Uterus (tissue), 2 donors: ENCODE measurements around the gene PRKN.

Source experiments
- CTCF ChIP-seq, 4 experiments: fragments of 200-600 bp in 2 of 4; fragments of 450-650 bp in 2 of 4; sonication (generic) in 2 of 4; IDR thresholded peaks; one replicate each; pipeline ENCODE4 v1.5.1; 2016 to 2019; ENCODE audit warnings: antibody characterized with exemption in 4 of 4, mild to moderate bottlenecking in 2 of 4, moderate library complexity in 1 of 4
- POLR2A ChIP-seq, 2 donors: fragments of 450-650 bp; IDR thresholded peaks; one replicate each; pipeline ENCODE4 v1.6.1; 2016; ENCODE audit warnings: antibody characterized with exemption in 2 of 2, mild to moderate bottlenecking in 1 of 2, moderate library complexity in 1 of 2

DNA sequence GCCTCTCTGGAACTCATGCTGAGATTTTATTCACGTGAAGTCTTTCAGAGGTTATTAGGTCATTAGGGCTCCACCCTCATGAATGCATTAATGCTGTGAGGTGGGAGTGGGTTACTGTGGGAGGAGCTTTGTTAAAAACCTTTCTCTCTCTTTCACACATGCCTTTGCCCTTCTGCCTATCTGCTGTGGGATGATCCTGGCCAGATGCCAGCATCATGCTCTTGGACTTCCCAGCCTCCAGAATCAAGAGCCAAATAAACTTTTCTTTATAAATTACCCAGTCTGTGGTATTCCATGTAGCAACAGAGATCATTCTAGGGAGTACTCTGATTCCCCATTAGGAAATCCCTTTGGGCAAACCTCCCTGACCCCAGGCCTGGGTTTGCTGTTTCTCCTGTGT lies 1323.8 kb downstream of the PRKN start:
- no peak for TF ChIP-seq POLR2A (IDR thresholded peaks at IDR 0.05)
- TF ChIP-seq CTCF (IDR thresholded peaks at IDR 0.05) = no peak
